22Rv1 (cell line): ENCODE results near the gene IGSF21.

Source experiments
- ZFX ChIP-seq: fragments of 450-650 bp; IDR thresholded peaks from 2 replicates; pipeline ENCODE4 v1.6.1; 2017; ENCODE audit warnings: antibody characterized with exemption, borderline replicate concordance
- TF ChIP-seq, protein P1 (sequence below): fragments of 450-650 bp; IDR thresholded peaks from 2 replicates; pipeline ENCODE4 v1.5.1; 2017; ENCODE audit warnings: mild to moderate bottlenecking

DNA sequence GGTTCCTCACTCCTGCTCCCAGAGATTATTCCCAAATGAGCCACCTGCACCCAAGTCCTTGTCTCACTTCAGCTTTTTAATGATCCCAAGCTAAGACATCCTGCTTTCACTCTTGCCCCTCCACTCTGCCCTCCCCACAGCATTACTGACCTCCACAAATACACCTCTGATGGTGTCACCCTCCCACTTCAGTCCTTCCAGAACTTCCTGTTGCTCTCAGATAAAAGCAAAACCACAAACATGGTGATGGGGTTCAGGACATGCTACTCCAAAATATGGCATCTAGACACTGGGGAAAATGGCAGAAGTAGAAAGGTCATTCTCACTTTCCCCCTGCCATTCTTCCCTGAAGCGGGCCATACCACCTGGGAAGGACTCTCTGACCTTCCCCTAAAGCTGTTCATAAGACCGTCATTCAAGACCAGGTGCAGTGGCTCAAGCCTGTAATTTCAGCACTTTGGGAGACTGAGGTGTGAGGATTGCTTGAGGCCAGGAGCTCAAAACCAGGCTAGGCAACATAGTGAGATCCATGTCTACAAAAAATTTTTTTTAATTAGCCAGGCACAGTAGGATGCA is 307.4 kb downstream of the IGSF21 start:
- TF ChIP-seq, protein P1, sequence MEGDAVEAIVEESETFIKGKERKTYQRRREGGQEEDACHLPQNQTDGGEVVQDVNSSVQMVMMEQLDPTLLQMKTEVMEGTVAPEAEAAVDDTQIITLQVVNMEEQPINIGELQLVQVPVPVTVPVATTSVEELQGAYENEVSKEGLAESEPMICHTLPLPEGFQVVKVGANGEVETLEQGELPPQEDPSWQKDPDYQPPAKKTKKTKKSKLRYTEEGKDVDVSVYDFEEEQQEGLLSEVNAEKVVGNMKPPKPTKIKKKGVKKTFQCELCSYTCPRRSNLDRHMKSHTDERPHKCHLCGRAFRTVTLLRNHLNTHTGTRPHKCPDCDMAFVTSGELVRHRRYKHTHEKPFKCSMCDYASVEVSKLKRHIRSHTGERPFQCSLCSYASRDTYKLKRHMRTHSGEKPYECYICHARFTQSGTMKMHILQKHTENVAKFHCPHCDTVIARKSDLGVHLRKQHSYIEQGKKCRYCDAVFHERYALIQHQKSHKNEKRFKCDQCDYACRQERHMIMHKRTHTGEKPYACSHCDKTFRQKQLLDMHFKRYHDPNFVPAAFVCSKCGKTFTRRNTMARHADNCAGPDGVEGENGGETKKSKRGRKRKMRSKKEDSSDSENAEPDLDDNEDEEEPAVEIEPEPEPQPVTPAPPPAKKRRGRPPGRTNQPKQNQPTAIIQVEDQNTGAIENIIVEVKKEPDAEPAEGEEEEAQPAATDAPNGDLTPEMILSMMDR: no peak
- no peak for TF ChIP-seq ZFX
